GM21381 (cell line): ENCODE results near the gene FCER2.

Experiments used
- ATAC-seq: cut with Tn5 transposase; IDR thresholded peaks from one replicate; pipeline ENCODE4 v1.9.1; 2021; ENCODE audit warnings: mild to moderate bottlenecking, moderate library complexity; ENCODE audit not compliant: unreplicated experiment

Gene FCER2

DNA sequence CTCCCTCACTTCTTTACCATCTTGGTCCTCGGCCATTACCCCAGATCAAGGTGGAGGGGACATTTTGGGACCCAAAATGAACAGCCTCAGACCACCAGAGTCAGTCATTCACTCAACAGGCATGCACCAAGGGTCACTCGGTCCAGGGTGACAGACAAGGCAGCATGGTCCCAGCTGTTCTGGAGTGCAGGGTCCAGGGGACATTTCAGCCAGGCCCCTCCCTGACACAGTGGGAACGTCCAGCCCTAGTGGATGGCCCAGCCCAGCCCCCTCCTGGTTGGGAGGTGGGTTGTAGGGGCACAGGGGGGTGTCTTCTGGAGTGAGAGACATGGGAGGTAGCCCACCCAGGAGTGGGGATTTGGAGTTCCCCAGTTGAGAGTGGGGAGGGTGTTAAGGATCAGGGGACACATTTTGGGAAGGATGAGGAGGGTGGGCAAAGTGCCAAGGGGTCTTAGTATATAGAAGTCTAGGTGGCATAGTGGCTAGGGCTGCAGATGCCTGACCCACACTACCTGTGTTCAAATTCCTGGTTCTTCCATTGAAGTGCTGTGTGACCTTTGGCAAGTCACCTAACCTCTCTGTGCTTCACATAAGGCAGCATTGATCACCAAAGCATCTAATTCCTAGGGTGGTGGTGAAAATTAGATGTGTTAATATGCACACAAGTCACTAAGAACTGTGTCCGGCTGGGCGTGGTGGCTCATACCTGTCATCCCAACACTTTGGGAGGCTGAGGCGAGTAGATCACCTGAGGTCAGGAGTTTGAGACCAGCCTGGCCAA lies 2.5 kb upstream of the FCER2 start:
- ATAC-seq = no peak

DNA sequence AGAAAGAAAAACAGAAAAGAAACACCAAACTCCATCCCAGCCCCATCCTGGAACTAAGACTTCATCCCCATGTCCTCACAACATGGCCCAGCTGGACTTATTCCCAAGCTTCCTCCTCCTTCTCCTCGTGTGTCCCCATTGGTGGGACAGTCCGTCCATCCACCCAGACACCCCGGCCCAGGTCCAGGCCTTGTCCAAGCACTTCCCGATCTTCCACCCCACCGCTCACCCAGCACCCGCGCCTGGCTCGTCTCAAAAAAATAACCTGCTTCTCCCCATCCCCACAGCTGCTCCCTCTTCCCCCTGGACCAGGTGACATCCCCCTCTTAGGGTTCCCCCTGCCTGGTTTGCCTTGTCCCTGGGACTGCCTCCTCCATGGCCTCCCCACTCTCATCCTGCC lies 1.4 kb upstream of the FCER2 start:
- no peak for ATAC-seq

DNA sequence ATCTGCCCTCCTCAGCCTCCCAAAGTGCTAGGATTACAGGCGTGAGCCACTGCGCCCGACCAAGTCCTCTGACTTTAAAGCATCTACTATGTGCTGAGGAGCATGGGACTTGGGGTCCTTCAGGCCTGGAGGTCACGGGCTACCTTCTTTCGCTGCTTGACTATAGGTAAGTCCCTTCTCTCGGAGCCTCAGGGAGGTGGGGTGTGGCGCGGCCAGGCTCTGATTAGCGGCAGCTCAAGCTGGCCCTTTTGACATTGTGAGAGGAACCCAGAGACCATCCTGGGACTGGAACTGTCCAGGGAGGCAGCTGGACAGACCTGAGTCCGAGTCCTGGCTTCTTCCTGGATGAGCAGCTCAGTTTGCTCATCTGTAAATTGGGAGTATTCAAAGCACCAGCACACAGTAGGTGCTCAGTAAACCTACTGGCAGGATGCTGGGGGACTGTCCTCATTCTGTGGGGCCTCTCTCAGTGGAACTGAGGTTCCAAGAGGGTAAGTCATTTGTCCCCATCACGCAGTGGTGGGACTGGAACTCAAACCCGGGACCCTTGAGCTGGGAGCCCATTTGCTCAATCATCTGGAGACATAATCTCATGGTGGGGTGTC lies 780 bp downstream of the FCER2 start:
- no peak for ATAC-seq

DNA sequence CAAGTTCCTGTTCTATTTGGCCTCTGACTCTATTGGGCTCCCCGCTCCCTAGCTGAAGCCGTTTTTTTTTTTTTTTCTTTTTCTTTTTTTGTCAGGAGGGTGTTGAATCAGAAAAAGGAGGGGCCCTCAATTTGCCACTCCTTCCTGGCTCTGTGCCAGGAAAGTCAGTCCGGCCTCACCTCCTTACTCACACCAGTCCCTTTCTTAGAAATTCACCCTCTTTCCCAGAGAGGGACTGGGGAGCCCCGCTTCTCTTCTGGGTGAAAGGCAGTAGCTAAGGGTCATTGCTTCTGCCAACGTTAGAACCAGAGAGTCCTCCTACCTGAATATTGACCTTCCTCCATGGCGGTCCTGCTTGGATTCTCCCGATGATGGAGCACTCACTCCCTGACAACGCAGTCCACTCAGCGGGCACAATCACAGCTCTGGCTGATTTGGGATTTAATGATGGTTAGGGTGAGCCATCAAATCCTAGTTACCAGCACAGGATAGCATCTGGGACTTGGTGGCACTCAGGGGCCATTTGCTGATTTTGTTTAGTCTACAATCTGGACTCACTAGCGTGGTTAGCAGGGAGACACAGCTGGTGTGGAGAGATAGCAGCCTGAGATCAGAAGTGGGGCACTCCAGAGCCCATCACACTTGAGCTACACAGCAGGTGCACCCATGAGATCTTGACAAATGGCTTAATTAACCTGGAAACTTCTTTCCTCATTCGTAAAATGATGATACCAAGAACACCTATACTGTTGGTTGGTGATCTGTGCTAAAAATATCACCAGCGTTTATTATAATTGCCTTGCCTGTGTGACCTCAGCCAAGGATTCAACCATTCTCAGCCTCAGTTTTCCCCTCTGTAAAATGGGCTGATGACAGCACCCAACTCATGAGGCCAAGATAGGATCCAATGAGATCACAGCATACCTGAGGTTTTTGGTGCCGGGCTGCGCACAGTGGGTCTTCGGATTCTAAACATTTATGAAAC lies 2.2 kb downstream of the FCER2 start:
- no peak for ATAC-seq

DNA sequence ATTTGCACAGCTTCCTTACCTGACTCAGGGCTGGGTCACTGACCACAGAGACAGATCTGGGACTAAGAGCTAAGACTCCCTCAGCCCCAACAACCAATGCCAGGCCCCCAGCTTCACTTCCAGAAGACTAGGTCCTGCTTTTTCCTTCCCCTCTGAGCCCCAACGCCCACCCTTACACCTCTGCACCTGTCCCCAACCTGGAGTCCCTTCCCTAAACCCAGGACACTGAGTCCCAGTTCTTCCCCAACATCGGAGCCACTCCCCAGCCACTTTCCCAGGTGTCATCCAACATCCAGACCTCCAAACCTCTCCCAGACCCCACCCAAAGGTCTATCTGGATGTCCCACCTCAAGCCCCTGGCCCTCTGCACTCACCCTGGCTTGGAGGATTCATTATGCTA lies 2.9 kb downstream of the FCER2 start:
- no peak for ATAC-seq

DNA sequence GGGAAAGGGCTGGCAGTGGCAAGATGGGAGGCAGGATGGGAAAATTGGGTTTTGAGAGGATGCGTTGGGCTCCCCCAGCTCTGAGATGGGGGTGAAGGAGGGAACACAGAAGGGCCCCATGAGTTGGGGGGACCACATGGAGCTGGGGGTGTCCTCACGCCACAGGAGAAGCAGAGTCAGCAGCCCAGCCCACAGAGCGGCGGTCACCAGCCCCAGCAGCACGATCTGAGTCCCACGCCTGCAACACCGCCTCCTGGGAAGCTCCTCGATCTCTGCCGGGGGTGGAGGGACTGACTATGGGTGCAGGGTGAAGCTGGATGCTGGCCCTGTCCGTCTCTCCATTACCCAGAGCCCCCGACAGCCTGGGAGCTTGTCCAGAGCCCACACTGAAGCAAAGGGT lies 3.3 kb downstream of the FCER2 start:
- no peak for ATAC-seq

DNA sequence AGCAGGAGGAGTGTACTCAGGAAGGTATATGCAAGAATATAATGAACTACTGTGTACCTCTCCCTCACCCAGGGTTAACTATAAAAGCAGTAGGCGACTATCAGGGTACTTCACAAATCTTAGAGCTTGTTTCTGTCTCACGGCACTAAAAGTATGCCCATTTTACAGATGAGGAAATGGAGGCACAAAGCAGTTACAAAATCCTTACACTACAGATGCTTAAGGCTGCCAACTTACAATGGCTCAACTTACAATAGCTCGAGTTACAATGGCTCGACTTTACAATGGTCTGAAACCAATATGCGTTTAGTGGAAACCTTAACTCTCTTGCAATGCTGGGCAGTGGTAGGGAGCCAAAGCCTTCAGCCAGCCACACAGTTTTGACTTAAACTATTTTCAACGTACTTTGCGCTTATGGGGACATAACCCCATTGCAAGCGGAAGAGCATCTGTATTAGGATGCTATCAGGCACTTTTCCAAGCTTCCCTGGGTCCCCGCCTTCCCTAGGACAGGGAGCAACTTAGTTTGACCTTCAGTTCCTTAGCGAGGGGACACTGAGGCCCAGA lies 4.1 kb downstream of the FCER2 start:
- no peak for ATAC-seq

DNA sequence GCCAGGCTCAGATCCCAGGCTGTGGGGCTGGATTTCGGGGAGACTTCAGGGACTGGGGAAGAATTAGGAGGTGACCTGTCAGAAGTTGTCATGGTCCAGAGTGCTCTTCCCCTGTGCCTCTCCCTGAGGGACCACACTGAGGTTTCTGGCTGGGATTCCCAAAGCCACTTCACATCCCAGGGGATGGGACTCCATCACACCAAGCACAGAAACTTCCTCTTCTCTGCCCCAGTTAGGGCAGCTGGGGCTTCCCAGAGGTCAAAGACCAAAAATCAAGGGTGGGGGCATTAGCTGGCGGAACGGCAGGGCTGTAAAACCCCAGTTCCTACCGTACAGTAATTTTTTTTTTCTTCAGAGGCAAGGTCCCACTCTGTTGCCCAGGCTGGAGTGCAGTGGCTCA lies 7.4 kb downstream of the FCER2 start:
- ATAC-seq = no peak

DNA sequence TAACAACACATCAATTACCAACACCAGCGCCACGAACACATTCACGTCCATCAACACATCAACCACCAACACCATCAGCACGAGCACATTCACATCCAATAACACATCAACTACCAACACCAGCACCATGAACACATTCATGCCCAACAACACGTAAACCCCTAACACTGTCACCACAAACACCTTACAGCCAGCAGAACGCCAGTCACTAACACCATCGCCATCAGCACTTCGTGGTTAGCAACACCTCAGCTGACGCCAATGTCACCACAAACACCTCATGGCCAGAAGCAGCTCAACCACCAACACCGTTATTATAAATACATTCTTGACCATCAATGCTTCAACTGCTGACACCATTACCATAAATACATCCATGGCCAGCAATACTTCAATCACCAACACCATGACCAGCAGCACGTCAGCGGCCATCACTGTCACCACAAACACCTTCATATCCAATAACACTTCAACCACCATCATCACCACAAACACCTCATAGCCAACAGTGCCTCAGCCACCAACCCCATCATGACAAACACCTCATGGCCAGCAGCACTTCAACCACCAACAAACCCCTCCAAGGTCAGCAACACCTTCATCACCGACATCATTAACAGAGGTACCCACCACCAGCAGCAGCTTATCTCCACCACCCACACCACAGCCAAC lies 9.4 kb downstream of the FCER2 start:
- ATAC-seq = no peak

DNA sequence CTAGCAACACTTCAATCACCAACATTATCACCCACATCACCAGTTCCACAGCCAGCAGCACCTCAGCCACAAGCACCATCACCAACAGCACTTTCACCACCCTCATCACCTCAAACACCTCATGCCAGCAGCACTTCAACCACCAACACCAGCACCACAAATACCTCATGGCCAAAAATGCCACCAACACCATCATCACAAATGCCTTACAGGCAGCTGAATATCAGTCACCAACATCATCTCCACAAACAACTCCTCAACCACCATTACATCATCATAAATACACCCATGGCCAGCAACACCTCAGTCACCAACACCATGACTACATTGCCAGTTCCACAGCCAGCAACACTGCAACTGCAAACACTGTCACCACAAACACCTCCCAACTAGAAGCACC lies 10.4 kb downstream of the FCER2 start:
- no peak for ATAC-seq

DNA sequence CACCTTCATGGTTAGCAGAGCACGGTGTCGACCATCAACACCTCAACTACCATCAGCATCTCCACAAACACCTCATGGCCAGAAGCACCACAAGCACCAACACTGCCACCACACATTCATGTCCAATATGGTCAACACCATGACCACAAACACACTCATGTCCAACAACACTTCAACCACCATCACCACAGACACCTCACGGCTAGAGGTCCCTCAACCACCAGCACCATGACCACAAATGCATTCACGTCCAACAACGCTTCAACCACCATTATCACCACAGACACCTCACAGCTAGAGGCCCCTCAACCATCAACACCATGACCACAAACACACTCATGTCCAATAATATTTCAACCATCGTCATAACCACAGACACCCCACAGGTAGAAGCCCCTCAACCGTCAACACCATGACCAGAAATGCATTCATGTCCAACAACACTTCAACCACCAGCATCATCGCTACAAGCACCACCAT lies 11.1 kb downstream of the FCER2 start:
- ATAC-seq = no peak

DNA sequence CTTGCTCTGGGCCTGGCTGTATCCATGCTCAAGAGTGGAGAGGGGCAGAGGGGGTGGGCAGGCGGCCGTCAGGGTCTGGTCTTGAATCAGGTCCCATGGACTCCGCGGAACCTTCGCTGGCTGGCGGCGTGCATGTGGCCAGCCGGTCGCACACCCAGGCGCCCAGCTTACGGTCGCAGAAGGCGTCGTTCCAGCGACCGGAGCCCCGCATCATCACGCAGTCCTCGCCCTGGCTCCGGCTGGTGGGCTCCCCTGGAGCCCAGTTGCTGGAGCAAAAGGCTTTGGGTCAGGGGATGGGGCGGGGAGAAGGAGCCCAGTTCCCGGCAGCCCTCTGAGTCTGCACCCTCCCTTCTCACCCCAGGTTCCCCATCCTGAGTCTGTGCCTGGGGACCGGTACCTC lies 12.8 kb downstream of the FCER2 start:
- no peak for ATAC-seq

DNA sequence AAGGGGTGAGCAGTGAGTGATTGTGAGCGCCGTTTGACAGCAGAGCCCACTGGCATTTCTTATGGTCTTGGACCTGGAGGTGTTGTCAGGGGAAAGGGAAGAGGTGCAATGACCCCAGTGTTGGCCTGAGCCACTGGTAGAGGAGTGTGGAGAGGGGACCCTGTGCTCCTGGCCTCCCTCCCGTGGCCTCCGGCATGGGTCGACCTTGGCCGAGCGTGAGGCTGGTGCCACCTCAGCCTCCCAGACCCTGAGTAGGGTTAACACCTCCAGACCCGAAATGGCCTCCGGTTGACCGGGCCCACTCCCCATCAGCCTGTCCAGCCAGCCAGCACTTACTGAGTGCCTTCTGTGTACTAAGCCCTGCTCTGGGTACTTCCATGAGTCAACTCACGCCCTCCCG lies 14.8 kb downstream of the FCER2 start:
- no peak for ATAC-seq

DNA sequence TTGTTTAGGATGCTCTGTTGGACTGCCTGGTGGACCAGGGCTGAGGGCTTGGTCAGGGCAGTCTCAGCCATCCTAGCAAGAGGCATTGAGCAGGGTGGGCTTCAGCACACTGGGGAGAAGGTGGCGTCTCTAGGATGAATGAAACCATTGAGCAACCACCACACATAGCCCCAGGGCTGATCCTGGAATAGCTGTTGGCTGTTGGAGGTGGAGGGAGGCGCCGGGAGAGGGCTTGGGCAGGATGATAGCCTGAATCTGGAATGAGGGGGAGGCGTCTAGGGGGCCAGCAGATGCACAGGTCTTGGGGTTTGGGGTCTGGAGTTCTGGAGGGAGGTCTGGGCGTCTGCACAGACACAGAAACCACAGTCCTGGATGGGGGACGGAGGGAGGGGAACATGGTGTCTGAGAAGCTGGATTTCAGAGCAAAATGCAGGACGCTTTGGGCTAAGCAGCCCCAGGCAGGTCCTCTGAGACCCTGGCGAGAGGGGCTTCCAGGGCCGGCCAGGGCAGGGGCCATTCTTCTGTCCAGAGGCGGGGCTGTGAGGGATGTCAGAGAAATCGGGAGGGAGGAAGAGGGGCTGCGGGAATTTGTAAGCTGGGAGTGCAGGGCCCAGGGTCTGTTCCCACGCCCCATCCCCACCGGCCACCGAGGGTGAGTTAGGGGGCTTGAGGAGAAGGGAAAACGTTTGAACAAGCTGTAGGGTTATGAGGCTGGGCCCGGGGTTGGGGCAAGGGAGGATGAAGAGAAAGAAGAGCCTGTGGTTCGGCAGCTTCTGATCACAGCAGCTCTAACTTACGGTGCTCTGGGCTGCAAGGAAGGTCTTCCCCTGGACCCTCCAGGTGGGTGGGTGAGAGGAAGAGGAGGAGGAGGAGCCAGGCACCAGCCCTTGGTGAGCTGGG lies 16.1 kb downstream of the FCER2 start:
- no peak for ATAC-seq

DNA sequence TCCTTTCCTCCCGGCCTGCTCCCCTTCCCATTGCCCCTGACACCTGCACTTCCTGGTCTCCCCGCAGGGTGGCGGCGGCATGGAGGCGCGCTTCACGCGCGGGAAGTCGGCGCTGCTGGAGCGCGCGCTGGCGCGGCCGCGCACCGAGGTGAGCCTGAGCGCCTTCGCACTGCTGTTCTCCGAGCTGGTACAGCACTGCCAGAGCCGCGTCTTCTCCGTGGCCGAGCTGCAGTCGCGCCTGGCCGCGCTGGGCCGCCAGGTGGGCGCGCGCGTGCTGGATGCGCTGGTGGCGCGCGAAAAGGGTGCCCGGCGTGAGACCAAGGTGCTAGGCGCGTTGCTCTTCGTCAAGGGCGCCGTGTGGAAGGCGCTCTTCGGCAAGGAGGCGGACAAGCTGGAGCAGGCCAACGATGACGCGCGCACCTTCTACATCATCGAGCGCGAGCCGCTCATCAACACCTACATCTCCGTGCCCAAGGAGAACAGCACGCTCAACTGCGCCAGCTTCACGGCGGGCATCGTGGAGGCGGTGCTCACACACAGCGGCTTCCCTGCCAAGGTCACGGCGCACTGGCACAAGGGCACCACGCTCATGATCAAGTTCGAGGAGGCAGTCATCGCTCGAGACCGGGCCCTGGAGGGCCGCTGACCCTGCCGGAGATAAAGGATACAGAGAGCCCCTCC lies 19.6 kb downstream of the FCER2 start:
- no peak for ATAC-seq

DNA sequence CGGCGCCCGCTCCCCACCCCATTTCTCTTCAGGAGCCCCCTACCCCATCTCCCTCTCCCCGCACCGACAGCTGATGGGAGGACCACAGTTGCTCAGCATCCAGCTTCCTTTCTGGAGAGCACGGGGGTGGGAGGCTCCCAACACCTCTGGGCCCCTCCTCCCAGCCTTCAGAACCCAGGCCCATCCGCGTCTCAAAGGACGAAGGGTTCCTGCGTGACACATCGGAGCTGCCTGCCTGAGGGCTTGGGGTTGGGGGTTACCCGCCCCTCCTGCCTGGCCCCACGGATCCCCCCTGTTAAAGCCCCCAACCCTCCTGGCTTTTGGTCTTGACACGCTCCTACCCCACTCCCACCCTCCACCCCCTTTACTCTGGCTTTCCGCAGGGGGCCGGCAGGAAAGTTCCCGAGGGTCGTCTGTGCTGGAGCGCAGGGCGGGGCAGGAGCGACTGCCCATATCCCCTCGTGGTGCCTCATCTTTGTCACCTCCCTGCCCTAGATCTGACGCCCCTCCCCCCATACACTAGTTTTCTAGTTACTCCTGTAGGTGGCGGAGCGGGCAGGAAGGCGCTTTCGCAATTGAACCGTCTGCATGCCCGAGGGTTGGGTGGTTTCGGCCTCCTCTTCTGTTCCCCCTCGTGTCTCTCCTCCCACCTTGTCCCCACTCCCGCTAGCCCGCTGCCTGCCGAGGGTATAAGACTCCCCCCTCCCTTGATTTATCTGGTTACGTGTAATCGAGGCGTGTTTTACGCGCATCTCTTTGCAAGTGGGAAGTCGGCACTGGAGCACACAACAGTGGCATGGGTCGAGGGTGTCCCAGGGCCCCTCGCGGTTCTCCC lies 20.4 kb downstream of the FCER2 start:
- no peak for ATAC-seq

DNA sequence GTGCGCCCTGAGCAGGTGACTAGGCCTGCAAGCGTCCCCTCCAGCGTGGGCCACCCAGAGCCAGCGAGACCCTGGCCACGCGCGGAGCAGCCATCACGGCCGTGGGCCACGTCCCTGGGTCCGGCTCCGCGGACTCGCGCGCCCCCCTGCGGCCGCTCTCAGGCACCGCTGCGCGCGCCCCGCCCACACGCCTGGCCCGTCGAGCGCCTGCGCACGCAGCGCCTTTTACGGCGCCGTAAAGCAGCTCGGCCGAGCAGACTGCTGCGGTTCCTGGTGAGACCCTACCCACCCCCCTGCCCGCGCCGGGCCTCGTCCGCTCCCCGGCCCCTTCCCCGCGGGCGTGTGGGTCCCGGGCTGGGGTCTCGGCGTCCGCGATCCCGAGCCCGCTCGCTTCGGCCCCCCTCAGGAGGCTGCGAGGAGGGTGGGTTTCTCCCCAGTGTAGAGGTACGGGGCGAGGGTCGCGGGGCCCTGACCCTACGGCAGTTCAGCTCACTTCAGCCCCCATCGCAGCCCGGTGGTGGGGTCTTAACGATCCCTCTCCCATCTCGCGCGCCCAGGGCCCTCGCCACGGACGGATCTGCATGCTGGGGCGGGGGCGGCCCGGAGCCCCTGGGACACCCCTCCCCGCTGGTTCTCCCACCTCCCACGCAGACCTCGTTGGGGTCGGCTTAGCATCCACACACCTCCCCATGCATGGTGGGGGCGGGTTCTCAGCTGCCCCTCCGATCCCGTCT lies 21.2 kb downstream of the FCER2 start, which contains the start of gene TRAPPC5:
Gene TRAPPC5, plus strand, starts transcription at position 228 of the 734 bp plus-strand sequence. CDS start 1,421 bp downstream, outside the sequence.
- peak; percentile 73 for ATAC-seq
